CD8-positive, alpha-beta memory T cell (primary cell): ENCODE data around the gene CCDC89. TPM values are rescaled to one million over a fixed set of nuclear protein-coding genes. Genes with fewer than 3 reads are reported as not detected.
"Not testable (repeated sequence)": the region's sequence is repeated elsewhere in the genome, so short reads cannot be mapped to it uniquely, and the experiment has no call there.

Source experiments
- CTCF ChIA-PET: fragments of 350-600 bp; sonication (Branson Sonifier 250); formaldehyde crosslinking; loops from one replicate; lab custom pipeline; 2021; ENCODE audit warnings: antibody characterized with exemption; lab: Charles Lee
- POLR2A ChIA-PET: fragments of 350-600 bp; sonication (Branson Sonifier 250); formaldehyde crosslinking; loops from one replicate; lab custom pipeline; 2021; ENCODE audit warnings: antibody characterized with exemption; lab: Charles Lee
- DNase-seq, 5 donors: peaks; one replicate each; pipeline versions ENCODE4 v3.0.0 to v3.0.0-alpha.2; 2020 to 2022; ENCODE audit warnings: mixed read lengths in 1 of 5
- H3K27ac ChIP-seq: one replicate; pipeline ENCODE4 v1.7.0; 2013; ENCODE audit warnings: low read depth, mild to moderate bottlenecking, low read length, moderate library complexity
- H3K27me3 ChIP-seq: 2 replicates; pipeline ENCODE4 v1.7.0; 2013; ENCODE audit warnings: low read length, mild to moderate bottlenecking; ENCODE audit not compliant: insufficient read depth, poor library complexity, severe bottlenecking
- H3K36me3 ChIP-seq: 2 replicates; pipeline ENCODE4 v1.7.0; 2013; ENCODE audit warnings: mild to moderate bottlenecking, low read length, moderate library complexity; ENCODE audit not compliant: insufficient read depth
- H3K4me1 ChIP-seq: 2 replicates; pipeline ENCODE4 v1.7.0; 2013; ENCODE audit warnings: mild to moderate bottlenecking, low read length, moderate library complexity; ENCODE audit not compliant: insufficient read depth
- H3K4me3 ChIP-seq: 2 replicates; pipeline ENCODE4 v1.7.0; 2013; ENCODE audit warnings: mild to moderate bottlenecking, low read length
- H3K9me3 ChIP-seq: 2 replicates; pipeline ENCODE4 v1.7.0; 2013; ENCODE audit warnings: mild to moderate bottlenecking, low read length
- H3K27ac Mint-ChIP-seq, 8 donors: one replicate each; pipeline ENCODE4 v1.8.0; 2020 to 2021; ENCODE audit warnings: mixed read lengths in 8 of 8, mild to moderate bottlenecking in 6 of 8, inconsistent platforms in 3 of 8, moderate library complexity in 3 of 8
- H3K27me3 Mint-ChIP-seq, 2 donors: one replicate each; pipeline ENCODE4 v1.8.0; 2020 to 2021; ENCODE audit warnings: mixed read lengths in 2 of 2, mild to moderate bottlenecking in 1 of 2, moderate library complexity in 1 of 2
- H3K36me3 Mint-ChIP-seq, 3 donors: one replicate each; pipeline ENCODE4 v1.8.0; 2020 to 2021; ENCODE audit warnings: mixed read lengths in 3 of 3, inconsistent platforms in 1 of 3, mild to moderate bottlenecking in 1 of 3
- H3K4me1 Mint-ChIP-seq, 3 donors: one replicate each; pipeline ENCODE4 v1.8.0; 2020 to 2021; ENCODE audit warnings: mixed read lengths in 3 of 3, inconsistent platforms in 1 of 3, mild to moderate bottlenecking in 1 of 3
- H3K4me3 Mint-ChIP-seq, 7 donors: one replicate each; pipeline ENCODE4 v1.8.0; 2020 to 2021; ENCODE audit warnings: mixed read lengths in 7 of 7, mild to moderate bottlenecking in 6 of 7, moderate library complexity in 4 of 7, inconsistent platforms in 2 of 7
- H3K9me3 Mint-ChIP-seq, 5 donors: one replicate each; pipeline ENCODE4 v1.8.0; 2020 to 2022; ENCODE audit warnings: mixed read lengths in 5 of 5, mild to moderate bottlenecking in 3 of 5, moderate library complexity in 2 of 5, inconsistent platforms in 1 of 5
- polyA plus RNA-seq: library from polyadenylated mRNA; unstranded; fragments of 300-500 nt; fragmentation: Illumina TruSeq; gene quantifications from one replicate; pipeline ENCODE4 v1.2.3, GENCODE V29; 2021
- total RNA-seq, 2 experiments: library from RNA; stranded (reverse); gene quantifications; one replicate each; pipeline ENCODE4 v1.2.3, GENCODE V29; 2021

The CCDC89 gene
- total and polyA plus RNA-seq, 3 experiments from 2014 or later, result 0.20 to 0.22 TPM; not detected in 1

GRCh38 chr11:85682330-85683305, 3.4 kb downstream of the CCDC89 start:
- H3K36me3 ChIP-seq, result no peaks in the 10 kb centered on the region
- peak overlapping the region; percentile 53 for H3K4me3 ChIP-seq
- peak overlapping the region; percentile 78 to 92 (median 84) for H3K4me3 Mint-ChIP-seq
- ChIA-PET POLR2A (no interaction called here), CTCF (interaction anchor here (0.9 to 1.8 kb wide), 5 partner anchors 10 to 18 kb away, joined by 3 to 5 read pairs (median 4); partner anchors contain the start of gene CREBZF)
- peak overlapping the region; percentile 4 to 93 (median 82) for H3K27ac Mint-ChIP-seq
- peaks cover 5% of the 10 kb centered on the region for H3K27me3 ChIP-seq
- no peaks in the 10 kb centered on the region for H3K9me3 ChIP-seq
- DNase-seq, result peak; percentile 42 to 74 (median 53)
- H3K27ac ChIP-seq, result no peak overlapping the region
- H3K36me3 Mint-ChIP-seq, result peaks cover 0 to 9% (median 0%) of the 10 kb centered on the region in 3 donors
- H3K27me3 Mint-ChIP-seq, result peaks cover 0 to 5% of the 10 kb centered on the region in 2 donors
- no peaks in the 10 kb centered on the region for H3K4me1 ChIP-seq
- H3K4me1 Mint-ChIP-seq, result peaks cover 19 to 21% (median 20%) of the 10 kb centered on the region in 3 donors
- no peaks in the 10 kb centered on the region for H3K9me3 Mint-ChIP-seq

- H3K4me3 ChIP-seq, result no peak overlapping the region
- DNase-seq, result no peak
Measured at GRCh38 chr11:85680897-85681296, 5.1 kb downstream of the CCDC89 start.

GRCh38 chr11:85679576-85679975, 6.4 kb downstream of the CCDC89 start:
- peaks cover 0 to 5% of the 10 kb centered on the region in 2 donors for H3K27me3 Mint-ChIP-seq
- DNase-seq, result no peak
- peak overlapping the region in 1 of 7 donors; percentile 3 for H3K4me3 Mint-ChIP-seq
- ChIA-PET POLR2A (interaction anchor here (1.2 kb wide), 1 partner anchor 14 kb away, joined by 6 read pairs; the partner anchor contains the start of gene CREBZF), CTCF (interaction anchor here (1.5 to 2.4 kb wide), 4 partner anchors 11 to 514 kb away, joined by 3 to 8 read pairs (median 5); partner anchors contain the start of genes CCDC83 and CREBZF)
- H3K27ac ChIP-seq, result no peak overlapping the region
- H3K9me3 Mint-ChIP-seq, result peaks cover 0 to 2% (median 0%) of the 10 kb centered on the region in 5 donors
- no peaks in the 10 kb centered on the region for H3K9me3 ChIP-seq
- no peaks in the 10 kb centered on the region for H3K36me3 ChIP-seq
- no peak overlapping the region for H3K4me3 ChIP-seq
- H3K36me3 Mint-ChIP-seq, result peaks cover 0 to 3% (median 0%) of the 10 kb centered on the region in 3 donors
- H3K4me1 Mint-ChIP-seq, result peaks cover 19 to 21% (median 20%) of the 10 kb centered on the region in 3 donors
- no peaks in the 10 kb centered on the region for H3K4me1 ChIP-seq
- H3K27ac Mint-ChIP-seq, result no peak overlapping the region
- peaks cover 5% of the 10 kb centered on the region for H3K27me3 ChIP-seq

More at GRCh38 chr11:85680897-85681296, 5.1 kb downstream of the CCDC89 start:
- Histone ChIP-seq H3K4me1 (no peaks in the 10 kb centered on the region), H3K27ac (no peak overlapping the region), H3K36me3 (no peaks in the 10 kb centered on the region), H3K9me3 (no peaks in the 10 kb centered on the region), H3K27me3 (peaks cover 5% of the 10 kb centered on the region)
- Mint-ChIP-seq H3K4me1 (peaks cover 19 to 21% (median 20%) of the 10 kb centered on the region in 3 donors), H3K4me3 (peak overlapping the region in 2 of 7 donors; percentile 13 to 24), H3K36me3 (peaks cover 0 to 9% (median 0%) of the 10 kb centered on the region in 3 donors), H3K27ac (no peak overlapping the region), H3K9me3 (no peaks in the 10 kb centered on the region), H3K27me3 (peaks cover 0 to 5% of the 10 kb centered on the region in 2 donors)
- ChIA-PET CTCF (interaction anchor here (1.0 to 2.4 kb wide), 6 partner anchors 9 to 174 kb away, joined by 3 to 8 read pairs (median 4); partner anchors contain the start of genes CCDC83 and CREBZF), POLR2A (no interaction called here)

- POLR2A ChIA-PET, result no interaction called here
- Histone ChIP-seq H3K27me3 (no peaks in the 10 kb centered on the region), H3K4me1 (no peaks in the 10 kb centered on the region), H3K27ac (no peak overlapping the region), H3K36me3 (no peaks in the 10 kb centered on the region), H3K4me3 (no peak overlapping the region), H3K9me3 (no peaks in the 10 kb centered on the region)
- DNase-seq, result no peak
- CTCF ChIA-PET, result interaction anchor here (1.1 kb wide), 1 partner anchor 10 kb away, joined by 3 read pairs; no protein-coding TSS in a partner anchor
- H3K27ac Mint-ChIP-seq, result no peak overlapping the region
- H3K4me1 Mint-ChIP-seq, result no peaks in the 10 kb centered on the region
- H3K27me3 Mint-ChIP-seq, result peaks cover 0 to 16% of the 10 kb centered on the region in 2 donors
- H3K4me3 Mint-ChIP-seq, result no peak overlapping the region
- H3K9me3 Mint-ChIP-seq, result peaks cover 0 to 3% (median 0%) of the 10 kb centered on the region in 5 donors
- H3K36me3 Mint-ChIP-seq, result peaks cover 0 to 5% (median 0%) of the 10 kb centered on the region in 3 donors
Measured at GRCh38 chr11:85673393-85673792, 12.6 kb downstream of the CCDC89 start.

GRCh38 chr11:85672105-85672902, 13.7 kb downstream of the CCDC89 start:
- Mint-ChIP-seq H3K36me3 (peaks cover 0 to 5% (median 0%) of the 10 kb centered on the region in 3 donors), H3K4me1 (no peaks in the 10 kb centered on the region), H3K27me3 (peaks cover 0 to 16% of the 10 kb centered on the region in 2 donors), H3K9me3 (peaks cover 0 to 3% (median 0%) of the 10 kb centered on the region in 5 donors), H3K27ac (no peak overlapping the region), H3K4me3 (no peak overlapping the region)
- ChIA-PET CTCF (interaction anchor here (1.0 kb wide), 1 partner anchor 9 kb away, joined by 4 read pairs; no protein-coding TSS in a partner anchor), POLR2A (no interaction called here)
- Histone ChIP-seq H3K9me3 (no peaks in the 10 kb centered on the region), H3K36me3 (no peaks in the 10 kb centered on the region), H3K27ac (no peak overlapping the region), H3K4me3 (no peak overlapping the region), H3K4me1 (no peaks in the 10 kb centered on the region), H3K27me3 (no peaks in the 10 kb centered on the region)
- no peak for DNase-seq

- CTCF ChIA-PET, result interaction anchor here (0.6 to 1.0 kb wide), 2 partner anchors 11 to 183 kb away, joined by 3 to 4 read pairs; no protein-coding TSS in a partner anchor
- H3K36me3 Mint-ChIP-seq, POLR2A ChIA-PET, H3K27ac ChIP-seq, H3K27ac Mint-ChIP-seq, H3K36me3 ChIP-seq, H3K4me3 ChIP-seq, H3K4me1 Mint-ChIP-seq, H3K9me3 ChIP-seq, H3K27me3 ChIP-seq, H3K4me1 ChIP-seq, H3K9me3 Mint-ChIP-seq, DNase-seq, H3K4me3 Mint-ChIP-seq: not testable (repeated sequence)
- peaks cover 0 to 16% of the 10 kb centered on the region in 2 donors for H3K27me3 Mint-ChIP-seq
Measured at GRCh38 chr11:85670949-85671663, 14.9 kb downstream of the CCDC89 start.

GRCh38 chr11:85668157-85668556, 17.8 kb downstream of the CCDC89 start:
- H3K27me3 ChIP-seq, result no peaks in the 10 kb centered on the region
- Mint-ChIP-seq H3K27me3 (peaks cover 3 to 16% of the 10 kb centered on the region in 2 donors), H3K4me1 (peaks cover 14 to 18% (median 16%) of the 10 kb centered on the region in 3 donors), H3K4me3 (no peak overlapping the region), H3K36me3 (peaks cover 0 to 15% (median 5%) of the 10 kb centered on the region in 3 donors), H3K27ac (no peak overlapping the region), H3K9me3 (no peaks in the 10 kb centered on the region)
- H3K9me3 ChIP-seq, result no peaks in the 10 kb centered on the region
- no peak overlapping the region for H3K27ac ChIP-seq
- peaks cover under 1% of the 10 kb centered on the region for H3K36me3 ChIP-seq
- no peak for DNase-seq
- POLR2A ChIA-PET, result no interaction called here
- no peak overlapping the region for H3K4me3 ChIP-seq
- H3K4me1 ChIP-seq, result peaks cover 8% of the 10 kb centered on the region
- CTCF ChIA-PET, result interaction anchor here (0.9 to 1.7 kb wide), 2 partner anchors 12 to 14 kb away, joined by 4 to 5 read pairs; no protein-coding TSS in a partner anchor
